Caco-2 (cell line): ENCODE data around the gene EME2. TPM values are rescaled to one million over a fixed set of nuclear protein-coding genes. Genes with fewer than 3 reads are reported as not detected.

Experiments used
- BruUV-seq: library from RNA; stranded (reverse); fragments of 400-500 nt; replicated peaks from 2 replicates; lab custom pipeline; 2021; lab: Mats Ljungman, UMichigan
- CTCF ChIA-PET: fragments of 300-600 bp; sonication (Branson Sonifier 250); formaldehyde crosslinking; loops from one replicate; lab custom pipeline; 2022; ENCODE audit warnings: antibody characterized with exemption; lab: Charles Lee
- POLR2A ChIA-PET: fragments of 300-600 bp; sonication (Branson Sonifier 250); formaldehyde crosslinking; loops from one replicate; lab custom pipeline; 2022; ENCODE audit warnings: antibody characterized with exemption; lab: Charles Lee
- DNase-seq, 2 experiments: peaks; one replicate each; pipeline versions ENCODE4 v3.0.0 to v3.0.0-alpha.2; 2020 to 2022
- H3K27me3 ChIP-seq: replicated peaks from 2 replicates; pipeline ENCODE4 v1.6.0; 2011; ENCODE audit warnings: low read length; ENCODE audit not compliant: control insufficient read depth, insufficient read depth
- H3K36me3 ChIP-seq: 2 replicates; pipeline ENCODE4 v1.5.1; 2011; ENCODE audit warnings: low read length; ENCODE audit not compliant: control insufficient read depth, insufficient read depth
- H3K4me1 ChIP-seq: fragments of 250-450 bp; sonication (Bioruptor Pico); 2 replicates; pipeline ENCODE4 v1.5.1; 2020; ENCODE audit warnings: mild to moderate bottlenecking
- H3K4me3 ChIP-seq: 2 replicates; pipeline ENCODE4 v1.5.1; 2011; ENCODE audit warnings: low read depth, mild to moderate bottlenecking, control low read depth, low read length
- H3K9me3 ChIP-seq: fragments of 250-450 bp; sonication (Bioruptor Pico); 2 replicates; pipeline ENCODE4 v1.5.1; 2020; ENCODE audit warnings: mild to moderate bottlenecking, moderate library complexity
- H3K27ac Mint-ChIP-seq: one replicate; pipeline ENCODE4 v1.8.0; 2022; ENCODE audit warnings: mixed read lengths; ENCODE audit not compliant: unreplicated experiment
- H3K27me3 Mint-ChIP-seq: one replicate; pipeline ENCODE4 v1.8.0; 2022; ENCODE audit warnings: mixed read lengths; ENCODE audit not compliant: insufficient read depth, unreplicated experiment
- H3K36me3 Mint-ChIP-seq: one replicate; pipeline ENCODE4 v1.8.0; 2022; ENCODE audit warnings: mild to moderate bottlenecking, mixed read lengths; ENCODE audit not compliant: insufficient read depth, unreplicated experiment
- H3K4me1 Mint-ChIP-seq: one replicate; pipeline ENCODE4 v1.8.0; 2022; ENCODE audit warnings: low read depth, mixed read lengths; ENCODE audit not compliant: unreplicated experiment
- H3K4me3 Mint-ChIP-seq: one replicate; pipeline ENCODE4 v1.8.0; 2022; ENCODE audit warnings: mild to moderate bottlenecking, moderate library complexity, mixed read lengths; ENCODE audit not compliant: unreplicated experiment
- H3K9me3 Mint-ChIP-seq: one replicate; pipeline ENCODE4 v1.8.0; 2022; ENCODE audit warnings: mixed read lengths; ENCODE audit not compliant: unreplicated experiment
- intact Hi-C: fragments of 100-400 bp; cut with micrococcal nuclease; formaldehyde crosslinking; loops from one replicate; pipeline ENCODE4 v1.10.0; 2022; ENCODE audit not compliant: unreplicated experiment
- total RNA-seq: library from RNA; stranded (reverse); gene quantifications from 2 replicates; pipeline ENCODE4 v1.2.3, GENCODE V29; 2022
- TF ChIP-seq, protein P1 (sequence below), 2 experiments: fragments of 200-600 bp in 1 of 2; IDR thresholded peaks; 1 replicate in 1 of 2; 2 replicates in 1 of 2; pipeline versions ENCODE4 v1.5.1 to v1.8.0; 2011 to 2022; ENCODE audit warnings: antibody characterized with exemption in 1 of 2, control low read depth in 1 of 2, inconsistent platforms in 1 of 2, low read depth in 1 of 2, low read length in 1 of 2, mild to moderate bottlenecking in 1 of 2, moderate library complexity in 1 of 2; ENCODE audit not compliant: insufficient read depth in 1 of 2, severe bottlenecking in 1 of 2, unreplicated experiment in 1 of 2

EME2 gene
- total RNA-seq, 1 experiment from 2014 or later: 24.1 TPM

DNA sequence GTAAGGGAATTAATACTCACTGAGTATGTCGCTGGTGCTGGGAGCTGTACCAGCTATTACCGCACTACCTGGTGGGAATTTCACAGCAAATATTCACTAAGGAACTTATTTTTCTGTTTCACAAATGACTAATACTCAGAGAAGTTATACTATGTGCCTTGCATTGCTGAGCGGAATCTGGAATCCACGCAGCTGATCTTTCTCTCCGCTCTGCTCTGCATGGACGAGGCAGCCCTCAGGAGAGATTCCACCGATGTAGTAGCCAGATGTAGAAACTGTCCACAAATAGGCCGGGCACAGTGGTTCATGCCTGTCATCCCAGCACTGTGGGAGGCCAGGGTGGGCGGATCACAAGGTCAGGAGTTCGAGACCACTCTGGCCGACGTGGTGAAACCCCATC is 18.4 kb upstream of the EME2 start:
- peaks cover 25% of the 10 kb centered on the region for H3K36me3 Mint-ChIP-seq
- ChIA-PET CTCF (no interaction called here), POLR2A (no interaction called here)
- intact Hi-C loops: no loop called here
- peaks cover 7% of the 10 kb centered on the region for H3K4me1 Mint-ChIP-seq
- Histone ChIP-seq H3K9me3 (no peaks in the 10 kb centered on the region), H3K4me3 (no peak overlapping the region), H3K4me1 (peaks cover 16% of the 10 kb centered on the region), H3K27me3 (no peaks in the 10 kb centered on the region), H3K36me3 (no peaks in the 10 kb centered on the region)
- H3K9me3 Mint-ChIP-seq: no peaks in the 10 kb centered on the region
- no peak for DNase-seq
- H3K27me3 Mint-ChIP-seq: no peaks in the 10 kb centered on the region
- TF ChIP-seq, protein P1, sequence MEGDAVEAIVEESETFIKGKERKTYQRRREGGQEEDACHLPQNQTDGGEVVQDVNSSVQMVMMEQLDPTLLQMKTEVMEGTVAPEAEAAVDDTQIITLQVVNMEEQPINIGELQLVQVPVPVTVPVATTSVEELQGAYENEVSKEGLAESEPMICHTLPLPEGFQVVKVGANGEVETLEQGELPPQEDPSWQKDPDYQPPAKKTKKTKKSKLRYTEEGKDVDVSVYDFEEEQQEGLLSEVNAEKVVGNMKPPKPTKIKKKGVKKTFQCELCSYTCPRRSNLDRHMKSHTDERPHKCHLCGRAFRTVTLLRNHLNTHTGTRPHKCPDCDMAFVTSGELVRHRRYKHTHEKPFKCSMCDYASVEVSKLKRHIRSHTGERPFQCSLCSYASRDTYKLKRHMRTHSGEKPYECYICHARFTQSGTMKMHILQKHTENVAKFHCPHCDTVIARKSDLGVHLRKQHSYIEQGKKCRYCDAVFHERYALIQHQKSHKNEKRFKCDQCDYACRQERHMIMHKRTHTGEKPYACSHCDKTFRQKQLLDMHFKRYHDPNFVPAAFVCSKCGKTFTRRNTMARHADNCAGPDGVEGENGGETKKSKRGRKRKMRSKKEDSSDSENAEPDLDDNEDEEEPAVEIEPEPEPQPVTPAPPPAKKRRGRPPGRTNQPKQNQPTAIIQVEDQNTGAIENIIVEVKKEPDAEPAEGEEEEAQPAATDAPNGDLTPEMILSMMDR (IDR thresholded peaks at IDR 0.05; ENCODE audit: insufficient read depth in 1 of 2, low read depth in 1 of 2, low read length in 1 of 2, severe bottlenecking in 1 of 2, unreplicated experiment in 1 of 2): no peak
- H3K27ac Mint-ChIP-seq: no peak overlapping the region
- H3K4me3 Mint-ChIP-seq: no peak overlapping the region
- BruUV-seq: no TSS peak

DNA sequence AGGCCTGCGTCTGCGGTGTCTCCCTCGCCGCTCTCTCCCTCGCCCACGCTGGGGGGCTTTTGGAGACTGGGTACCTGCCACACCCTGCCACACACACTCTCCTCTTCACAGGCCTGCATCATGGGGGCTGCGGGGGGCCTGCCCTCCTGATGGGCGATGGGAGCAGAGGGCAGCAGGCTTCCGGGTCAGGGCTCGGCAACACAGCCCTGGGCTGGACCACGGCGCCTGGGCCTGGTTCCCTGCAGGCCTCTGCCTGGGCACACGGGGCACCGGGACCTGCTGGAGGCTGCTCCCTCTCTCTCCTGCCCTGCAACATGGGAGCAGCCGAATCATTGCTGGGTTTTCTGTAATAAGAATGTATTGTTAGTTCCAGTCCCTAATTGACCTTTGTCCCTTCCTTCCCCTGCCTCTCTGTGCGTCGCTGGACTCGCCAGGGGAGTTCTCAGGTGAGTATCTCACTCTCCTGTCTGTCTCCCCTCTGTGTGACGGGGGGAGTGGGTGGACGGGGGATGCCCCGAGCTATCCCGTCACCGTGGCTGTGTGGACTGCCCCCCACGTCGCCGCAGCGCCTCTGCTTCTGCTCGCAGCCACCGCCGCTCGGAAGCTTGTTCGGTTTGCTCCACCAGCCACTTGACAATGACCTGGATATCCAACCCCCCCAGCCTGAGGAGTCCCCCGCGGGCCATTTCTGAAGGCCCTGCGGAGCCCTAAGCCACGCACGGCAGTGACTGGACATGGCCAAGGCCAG is 14.7 kb upstream of the EME2 start:
- TF ChIP-seq, protein P1 (IDR thresholded peaks at IDR 0.05; ENCODE audit: insufficient read depth in 1 of 2, low read depth in 1 of 2, low read length in 1 of 2, severe bottlenecking in 1 of 2, unreplicated experiment in 1 of 2): no peak
- POLR2A ChIA-PET: no interaction called here
- Mint-ChIP-seq H3K4me3 (no peak overlapping the region), H3K4me1 (peaks cover 7% of the 10 kb centered on the region), H3K27ac (peak overlapping the region; percentile 77), H3K9me3 (no peaks in the 10 kb centered on the region), H3K27me3 (no peaks in the 10 kb centered on the region), H3K36me3 (peaks cover 33% of the 10 kb centered on the region)
- BruUV-seq: no TSS peak
- CTCF ChIA-PET: no interaction called here
- H3K27me3 ChIP-seq: no peaks in the 10 kb centered on the region
- H3K4me1 ChIP-seq: peaks cover 16% of the 10 kb centered on the region
- H3K4me3 ChIP-seq: no peak overlapping the region
- no peaks in the 10 kb centered on the region for H3K36me3 ChIP-seq
- no peaks in the 10 kb centered on the region for H3K9me3 ChIP-seq
- intact Hi-C loops: no loop called here
- DNase-seq: peak in 1 of 2 experiments; percentile 53

DNA sequence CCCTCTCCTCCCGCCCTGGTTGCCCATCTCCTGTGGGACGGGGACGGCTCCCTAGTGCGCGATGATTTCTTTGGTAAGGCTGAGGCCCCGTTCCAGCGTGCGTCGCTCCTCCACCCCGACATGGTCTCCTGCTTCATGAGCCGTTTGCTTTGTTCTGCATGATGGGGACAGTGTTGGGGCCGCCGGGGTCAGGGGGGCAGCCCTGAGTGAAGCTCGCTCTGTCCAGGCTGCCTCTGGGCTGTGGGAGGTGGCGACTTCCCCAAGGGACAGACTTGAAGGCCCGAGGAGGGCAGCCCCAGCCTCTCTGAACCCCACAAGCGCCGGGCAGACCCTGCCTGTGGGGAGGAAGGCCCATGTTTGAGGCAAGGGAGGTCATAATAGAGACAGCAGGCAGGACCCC is 13.7 kb upstream of the EME2 start:
- Histone ChIP-seq H3K9me3 (no peaks in the 10 kb centered on the region), H3K4me3 (no peak overlapping the region), H3K27me3 (no peaks in the 10 kb centered on the region), H3K4me1 (peaks cover 16% of the 10 kb centered on the region), H3K36me3 (no peaks in the 10 kb centered on the region)
- Mint-ChIP-seq H3K9me3 (no peaks in the 10 kb centered on the region), H3K4me1 (peaks cover 7% of the 10 kb centered on the region), H3K36me3 (peaks cover 27% of the 10 kb centered on the region), H3K27me3 (no peaks in the 10 kb centered on the region), H3K4me3 (no peak overlapping the region), H3K27ac (peak overlapping the region; percentile 61)
- BruUV-seq: no TSS peak
- intact Hi-C loops: no loop called here
- DNase-seq: no peak
- TF ChIP-seq, protein P1 (IDR thresholded peaks at IDR 0.05; ENCODE audit: insufficient read depth in 1 of 2, low read depth in 1 of 2, low read length in 1 of 2, severe bottlenecking in 1 of 2, unreplicated experiment in 1 of 2): no peak
- CTCF ChIA-PET: no interaction called here
- POLR2A ChIA-PET: no interaction called here
